ENCODE data around the gene VTA1. TPM values are rescaled to one million over a fixed set of nuclear protein-coding genes. Genes with fewer than 3 reads are reported as not detected.

VTA1 gene
- total RNA-seq, 1 experiment from 2014 or later = 72.1 TPM

GRCh38 chr6:142210606-142211005 is 63.5 kb downstream of the VTA1 start:
- ATAC-seq (no peak), DNase-seq (ENCODE audit: low read depth, low spot score) (no peak)
- Histone ChIP-seq H3K36me3 (ENCODE audit: control insufficient read depth, insufficient read depth, low read length) (peaks cover 7% of the 10 kb centered on the region), H3K9me3 (ENCODE audit: control insufficient read depth, insufficient read depth, low read depth, low read length) (peaks cover 14% of the 10 kb centered on the region; the same call in 1 of the 2 replicates), H3K4me3 (ENCODE audit: low read depth in 2 of 2, low read length in 2 of 2) (no peak overlapping the region), H3K27me3 (ENCODE audit: control insufficient read depth, insufficient read depth, low read length) (no peaks in the 10 kb centered on the region), H3K27ac (ENCODE audit: low read length) (no peak overlapping the region), H3K4me1 (ENCODE audit: control insufficient read depth, insufficient read depth, low read length) (no peaks in the 10 kb centered on the region)
- BruUV-seq (replicated peaks) = no TSS peak
- ChIA-PET POLR2A (no interaction called here), CTCF (no interaction called here)
- TF ChIP-seq TCF7L2 (IDR thresholded peaks at IDR 0.05; ENCODE audit: low read depth, low read length) = no peak
- intact Hi-C loops (cut with micrococcal nuclease; ENCODE audit: unreplicated experiment) = no loop called here
- in situ Hi-C loops (cut with HindIII; ENCODE audit: low pct_unique_long_range_greater_than_20kb, low sequenced_read_pairs) = no loop called here

DNA sequence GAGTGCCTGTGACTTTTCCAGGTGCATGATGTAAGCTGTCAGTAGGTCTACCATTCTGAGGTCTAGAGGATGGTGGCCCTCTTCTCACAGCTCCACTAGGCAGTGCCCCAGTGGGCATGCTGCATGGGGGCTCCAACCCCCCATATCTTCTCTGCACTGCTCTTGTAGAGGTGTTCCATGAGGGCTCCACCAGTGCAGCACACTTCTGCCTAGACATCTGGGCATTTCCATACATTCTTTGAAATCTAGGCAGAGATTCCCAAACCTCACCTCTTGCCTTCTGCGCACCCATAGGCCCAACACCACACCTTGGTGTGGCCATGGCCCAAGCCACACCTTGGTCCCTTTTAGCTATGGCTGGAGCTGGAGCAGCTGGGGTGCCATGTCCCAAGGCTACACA is 66.3 kb downstream of the VTA1 start:
- TF ChIP-seq SIN3A (IDR thresholded peaks at IDR 0.05; ENCODE audit: borderline replicate concordance, insufficient read depth, low read depth, low read length) = no peak
- TF ChIP-seq, protein P1, sequence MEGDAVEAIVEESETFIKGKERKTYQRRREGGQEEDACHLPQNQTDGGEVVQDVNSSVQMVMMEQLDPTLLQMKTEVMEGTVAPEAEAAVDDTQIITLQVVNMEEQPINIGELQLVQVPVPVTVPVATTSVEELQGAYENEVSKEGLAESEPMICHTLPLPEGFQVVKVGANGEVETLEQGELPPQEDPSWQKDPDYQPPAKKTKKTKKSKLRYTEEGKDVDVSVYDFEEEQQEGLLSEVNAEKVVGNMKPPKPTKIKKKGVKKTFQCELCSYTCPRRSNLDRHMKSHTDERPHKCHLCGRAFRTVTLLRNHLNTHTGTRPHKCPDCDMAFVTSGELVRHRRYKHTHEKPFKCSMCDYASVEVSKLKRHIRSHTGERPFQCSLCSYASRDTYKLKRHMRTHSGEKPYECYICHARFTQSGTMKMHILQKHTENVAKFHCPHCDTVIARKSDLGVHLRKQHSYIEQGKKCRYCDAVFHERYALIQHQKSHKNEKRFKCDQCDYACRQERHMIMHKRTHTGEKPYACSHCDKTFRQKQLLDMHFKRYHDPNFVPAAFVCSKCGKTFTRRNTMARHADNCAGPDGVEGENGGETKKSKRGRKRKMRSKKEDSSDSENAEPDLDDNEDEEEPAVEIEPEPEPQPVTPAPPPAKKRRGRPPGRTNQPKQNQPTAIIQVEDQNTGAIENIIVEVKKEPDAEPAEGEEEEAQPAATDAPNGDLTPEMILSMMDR (IDR thresholded peaks at IDR 0.05) = no peak
- TF ChIP-seq POLR2AphosphoS5 (IDR thresholded peaks at IDR 0.05; ENCODE audit: low read depth, low read length) = no peak
- no peak for TF ChIP-seq TCF7L2 (IDR thresholded peaks at IDR 0.05; ENCODE audit: low read depth, low read length)
- no peak for TF ChIP-seq REST (IDR thresholded peaks at IDR 0.05; ENCODE audit: insufficient read depth in 1 of 2, low read depth in 2 of 2, low read length in 1 of 2)
- Histone ChIP-seq H3K27me3 (ENCODE audit: control insufficient read depth, insufficient read depth, low read length) (no peaks in the 10 kb centered on the region), H3K27ac (ENCODE audit: low read length) (no peak overlapping the region), H3K4me1 (ENCODE audit: control insufficient read depth, insufficient read depth, low read length) (no peaks in the 10 kb centered on the region), H3K36me3 (ENCODE audit: control insufficient read depth, insufficient read depth, low read length) (peaks cover 8% of the 10 kb centered on the region), H3K4me3 (ENCODE audit: low read depth in 2 of 2, low read length in 2 of 2) (no peak overlapping the region), H3K9me3 (ENCODE audit: control insufficient read depth, insufficient read depth, low read depth, low read length) (peaks cover 2% of the 10 kb centered on the region; the same call in 1 of the 2 replicates)
- BruUV-seq (replicated peaks) = no TSS peak
- ATAC-seq (no peak), DNase-seq (ENCODE audit: low read depth, low spot score) (no peak)
- POLR2A ChIA-PET = no interaction called here
- intact Hi-C loops (cut with micrococcal nuclease; ENCODE audit: unreplicated experiment) (no loop called here), in situ Hi-C loops (cut with HindIII; ENCODE audit: low pct_unique_long_range_greater_than_20kb, low sequenced_read_pairs) (no loop called here)
- CTCF ChIA-PET = no interaction called here

- no TSS peak for BruUV-seq (replicated peaks)
- no peak for DNase-seq (ENCODE audit: low read depth, low spot score)
- Histone ChIP-seq H3K27ac (ENCODE audit: low read length) (no peak overlapping the region), H3K27me3 (ENCODE audit: control insufficient read depth, insufficient read depth, low read length) (no peaks in the 10 kb centered on the region), H3K4me3 (ENCODE audit: low read depth in 2 of 2, low read length in 2 of 2) (no peak overlapping the region), H3K36me3 (ENCODE audit: control insufficient read depth, insufficient read depth, low read length) (peaks cover 22% of the 10 kb centered on the region), H3K9me3 (ENCODE audit: control insufficient read depth, insufficient read depth, low read depth, low read length) (no peaks in the 10 kb centered on the region), H3K4me1 (ENCODE audit: control insufficient read depth, insufficient read depth, low read length) (no peaks in the 10 kb centered on the region)
- TF ChIP-seq TCF7L2 (IDR thresholded peaks at IDR 0.05; ENCODE audit: low read depth, low read length) = no peak
- TF ChIP-seq, protein P1 (IDR thresholded peaks at IDR 0.05) = no peak
- TF ChIP-seq SIN3A (IDR thresholded peaks at IDR 0.05; ENCODE audit: borderline replicate concordance, insufficient read depth, low read depth, low read length) = no peak
- no peak for TF ChIP-seq REST (IDR thresholded peaks at IDR 0.05; ENCODE audit: insufficient read depth in 1 of 2, low read depth in 2 of 2, low read length in 1 of 2)
- no peak for TF ChIP-seq POLR2AphosphoS5 (IDR thresholded peaks at IDR 0.05; ENCODE audit: low read depth, low read length)
- in situ Hi-C loops (cut with HindIII; ENCODE audit: low pct_unique_long_range_greater_than_20kb, low sequenced_read_pairs) = no loop called here
- ChIA-PET CTCF (no interaction called here), POLR2A (interaction anchor here (0.6 kb wide), 1 partner anchor 31 kb away, joined by 10 read pairs; no protein-coding TSS in a partner anchor)
- intact Hi-C loops (cut with micrococcal nuclease; ENCODE audit: unreplicated experiment) = no loop called here
- ATAC-seq = no peak
Observed at GRCh38 chr6:142218446-142218845, 71.4 kb downstream of the VTA1 start.
